ENCODE measurements around the gene DAG1.

DNA sequence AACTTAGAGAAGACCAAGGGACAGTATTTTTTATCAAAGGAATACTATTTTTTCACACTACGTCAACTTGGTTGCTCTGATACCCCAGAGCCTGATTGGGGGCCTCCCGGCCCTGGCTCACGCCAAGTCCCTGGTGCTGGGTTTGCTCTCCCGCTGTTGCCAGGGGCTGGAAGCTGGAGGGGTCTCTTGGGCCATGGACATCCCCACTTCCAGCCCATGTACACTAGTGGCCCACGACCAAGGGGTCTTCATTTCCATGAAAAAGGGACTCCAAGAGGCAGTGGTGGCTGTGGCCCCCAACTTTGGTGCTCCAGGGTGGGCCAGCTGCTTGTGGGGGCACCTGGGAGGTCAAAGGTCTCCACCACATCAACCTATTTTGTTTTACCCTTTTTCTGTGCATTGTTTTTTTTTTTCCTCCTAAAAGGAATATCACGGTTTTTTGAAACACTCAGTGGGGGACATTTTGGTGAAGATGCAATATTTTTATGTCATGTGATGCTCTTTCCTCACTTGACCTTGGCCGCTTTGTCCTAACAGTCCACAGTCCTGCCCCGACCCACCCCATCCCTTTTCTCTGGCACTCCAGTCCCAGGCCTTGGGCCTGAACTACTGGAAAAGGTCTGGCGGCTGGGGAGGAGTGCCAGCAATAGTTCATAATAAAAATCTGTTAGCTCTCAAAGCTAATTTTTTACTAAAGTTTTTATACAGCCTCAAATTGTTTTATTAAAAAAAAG is 63.9 kb downstream of the DAG1 start:
- TF ChIP-seq CTCF (IDR thresholded peaks at IDR 0.05) (no peak), POLR2A (IDR thresholded peaks at IDR 0.05) (no peak)

Measured in body of pancreas (tissue), 4 donors.